ENCODE measurements around the gene SORCS2.

Gene SORCS2

DNA sequence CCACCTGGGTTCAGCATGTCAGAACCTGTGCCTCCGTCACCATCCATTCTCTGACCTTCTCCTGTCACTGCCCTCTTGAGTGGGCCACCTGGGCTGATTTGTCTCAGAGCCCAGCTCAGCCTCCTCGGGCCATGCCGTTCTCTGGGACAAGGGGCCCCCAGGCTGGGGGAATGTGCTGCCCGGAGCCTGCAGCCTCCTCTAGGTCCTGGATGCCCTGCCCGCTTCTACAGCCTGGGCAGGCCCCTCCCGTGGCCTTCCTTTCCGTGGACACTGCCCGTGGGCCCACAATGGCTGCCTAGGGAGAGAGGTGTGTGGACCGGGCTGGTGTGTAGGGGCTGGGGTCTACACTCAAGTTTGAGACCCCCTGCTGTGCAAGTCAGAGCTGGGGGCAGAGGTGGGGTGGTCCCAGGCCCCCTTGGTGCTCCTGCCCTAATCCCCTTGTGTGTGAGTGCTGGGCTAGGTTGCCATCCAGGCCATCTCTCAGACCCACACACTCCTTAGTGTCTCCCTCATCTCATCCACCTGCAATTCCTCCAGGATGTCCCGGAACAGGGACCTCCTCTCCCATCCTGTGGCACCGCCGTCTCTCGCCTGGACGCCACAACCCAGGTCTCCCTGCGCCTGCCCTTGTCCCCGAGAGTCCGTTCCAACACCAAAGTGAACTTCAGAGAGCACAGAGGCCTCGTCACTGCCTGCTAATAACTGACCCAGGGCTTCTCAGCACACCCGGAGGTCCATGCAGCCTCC lies 230.0 kb downstream of the SORCS2 start:
- no peak for DNase-seq

GRCh38 chr4:7422898-7423180 lies 230.5 kb downstream of the SORCS2 start:
- no peak for DNase-seq

DNA sequence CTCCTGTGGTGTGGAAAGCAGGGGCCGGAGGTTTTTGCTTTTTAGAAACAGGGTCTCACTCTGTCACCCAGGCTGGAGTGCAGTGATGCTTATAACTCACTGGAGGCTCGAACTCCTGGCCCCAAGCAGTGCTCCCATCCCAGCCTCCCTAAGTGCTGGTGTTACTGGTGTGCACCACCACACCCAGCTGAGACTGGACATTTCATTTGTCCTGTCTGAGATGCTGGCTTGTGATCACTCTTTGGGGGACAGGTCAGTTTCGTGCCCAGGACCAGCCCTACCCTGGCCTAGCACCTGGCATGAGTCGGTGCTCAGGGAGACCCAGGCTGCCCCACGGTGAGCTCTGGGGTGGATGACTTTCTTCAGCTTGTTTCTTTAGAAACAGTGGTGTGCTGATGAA lies 231.1 kb downstream of the SORCS2 start:
- no peak for DNase-seq

GRCh38 chr4:7423801-7424552 lies 231.6 kb downstream of the SORCS2 start:
- DNase-seq: no peak

GRCh38 chr4:7424553-7425111 lies 232.3 kb downstream of the SORCS2 start:
- no peak for DNase-seq

DNA sequence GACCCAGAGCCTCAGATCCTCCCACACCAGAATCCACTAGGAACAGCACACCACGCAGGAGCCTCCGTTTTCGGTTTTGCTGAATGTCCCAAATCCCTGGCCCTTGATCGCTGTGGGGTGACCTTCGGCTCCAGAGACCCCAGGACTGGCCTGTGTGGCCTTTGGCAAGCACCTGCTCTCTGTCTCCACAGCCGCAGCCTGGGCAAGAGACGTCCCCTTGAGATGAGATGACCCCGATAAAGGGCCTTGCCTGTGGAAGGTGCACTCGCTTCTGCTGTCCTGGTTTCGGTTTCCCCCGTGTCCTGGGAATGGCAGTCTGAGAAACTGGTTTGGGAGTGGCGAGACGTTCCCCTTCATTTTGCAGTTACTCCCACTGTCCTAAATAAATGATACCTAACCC lies 232.8 kb downstream of the SORCS2 start:
- no peak for DNase-seq

- DNase-seq: no peak
Measured at GRCh38 chr4:7425591-7426468, 233.5 kb downstream of the SORCS2 start.

DNA sequence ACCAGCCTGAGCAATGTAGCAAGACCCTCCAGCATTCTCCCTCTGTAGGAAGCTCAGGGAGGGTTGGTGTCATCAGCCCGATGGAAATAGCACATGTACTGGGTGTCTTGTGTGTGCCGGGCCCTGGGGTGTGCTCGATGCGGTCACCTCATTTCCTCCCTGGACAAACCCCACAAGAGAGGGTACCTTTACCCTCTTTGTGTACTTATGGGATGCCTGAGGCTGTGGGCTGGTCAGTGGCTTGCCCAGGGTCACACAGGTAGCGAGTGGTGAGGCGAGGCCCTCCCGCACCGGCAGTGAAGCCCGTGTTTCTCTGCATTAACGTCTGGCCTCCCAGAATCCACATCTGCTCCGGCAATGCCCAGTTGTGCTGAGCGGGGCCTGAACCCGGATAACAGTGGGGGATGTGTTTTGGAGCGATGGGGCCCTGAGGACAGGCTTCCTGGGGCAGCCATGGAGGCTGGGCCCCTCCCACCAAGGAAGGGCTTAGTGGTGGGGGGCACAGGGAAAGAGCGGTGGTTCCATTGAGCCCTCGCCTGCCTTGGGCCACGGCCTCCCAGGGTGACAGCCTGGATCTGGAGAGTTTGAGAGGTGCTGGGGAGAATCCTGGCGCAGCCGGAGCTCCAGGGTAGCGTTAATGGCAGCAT lies 234.3 kb downstream of the SORCS2 start:
- DNase-seq: no peak

DNA sequence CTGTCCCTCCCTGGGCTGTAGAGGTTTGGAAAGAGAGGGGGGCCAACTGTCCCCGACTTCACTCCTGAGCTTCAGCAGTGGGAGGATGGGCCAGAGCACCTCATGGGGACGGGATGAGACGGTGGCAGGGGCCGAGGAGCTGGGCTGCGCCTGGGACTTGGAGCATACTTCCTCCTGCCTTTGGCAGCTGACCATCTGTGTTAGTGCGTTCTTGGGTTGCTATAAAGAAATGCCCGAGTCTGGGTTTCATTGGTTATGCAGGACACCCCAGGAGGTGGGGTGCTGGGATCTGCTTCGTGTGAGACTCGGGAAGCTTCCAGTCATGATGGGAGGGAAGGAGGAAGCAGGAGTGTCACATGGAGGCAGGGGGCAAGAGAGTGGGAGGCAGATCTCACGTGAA lies 235.0 kb downstream of the SORCS2 start:
- no peak for DNase-seq

GRCh38 chr4:7427831-7428260 lies 235.5 kb downstream of the SORCS2 start:
- DNase-seq: no peak

- no peak for DNase-seq
Measured at GRCh38 chr4:7428261-7429068, 236.1 kb downstream of the SORCS2 start.

GRCh38 chr4:7429069-7429416 lies 236.7 kb downstream of the SORCS2 start:
- no peak for DNase-seq

- no peak for DNase-seq
Measured at GRCh38 chr4:7429601-7430078, 237.3 kb downstream of the SORCS2 start.

DNA sequence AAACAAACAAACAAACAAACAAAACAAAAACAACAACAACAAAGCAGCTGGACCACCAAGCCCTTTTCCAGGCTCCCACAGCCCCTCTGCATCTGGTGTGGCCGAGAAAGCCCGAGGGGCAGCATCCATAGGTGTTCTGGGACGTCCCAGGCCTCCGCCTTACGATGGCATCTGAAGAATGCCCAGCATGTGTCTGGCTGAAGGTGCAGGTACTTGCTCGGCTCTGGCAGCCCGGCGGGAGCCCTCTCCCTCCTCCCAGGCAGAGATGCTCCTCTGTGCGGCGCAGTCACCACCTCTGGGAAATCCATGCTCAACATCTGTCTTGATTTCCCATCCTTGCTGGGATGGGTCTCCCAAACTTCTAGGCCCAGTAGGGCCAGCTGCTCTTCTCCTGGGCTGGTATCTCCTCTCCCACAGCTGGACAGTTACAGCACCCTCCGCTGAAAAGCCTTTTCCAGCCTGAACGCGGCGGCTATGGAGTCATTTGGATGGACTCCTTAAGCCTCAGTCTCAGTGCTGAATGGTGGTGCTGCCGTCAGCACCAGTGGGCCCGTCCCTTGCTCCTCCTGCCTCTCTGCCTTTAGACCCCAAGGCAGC lies 238.1 kb downstream of the SORCS2 start:
- no peak for DNase-seq

GRCh38 chr4:7430965-7431695 lies 238.8 kb downstream of the SORCS2 start:
- no peak for DNase-seq

DNA sequence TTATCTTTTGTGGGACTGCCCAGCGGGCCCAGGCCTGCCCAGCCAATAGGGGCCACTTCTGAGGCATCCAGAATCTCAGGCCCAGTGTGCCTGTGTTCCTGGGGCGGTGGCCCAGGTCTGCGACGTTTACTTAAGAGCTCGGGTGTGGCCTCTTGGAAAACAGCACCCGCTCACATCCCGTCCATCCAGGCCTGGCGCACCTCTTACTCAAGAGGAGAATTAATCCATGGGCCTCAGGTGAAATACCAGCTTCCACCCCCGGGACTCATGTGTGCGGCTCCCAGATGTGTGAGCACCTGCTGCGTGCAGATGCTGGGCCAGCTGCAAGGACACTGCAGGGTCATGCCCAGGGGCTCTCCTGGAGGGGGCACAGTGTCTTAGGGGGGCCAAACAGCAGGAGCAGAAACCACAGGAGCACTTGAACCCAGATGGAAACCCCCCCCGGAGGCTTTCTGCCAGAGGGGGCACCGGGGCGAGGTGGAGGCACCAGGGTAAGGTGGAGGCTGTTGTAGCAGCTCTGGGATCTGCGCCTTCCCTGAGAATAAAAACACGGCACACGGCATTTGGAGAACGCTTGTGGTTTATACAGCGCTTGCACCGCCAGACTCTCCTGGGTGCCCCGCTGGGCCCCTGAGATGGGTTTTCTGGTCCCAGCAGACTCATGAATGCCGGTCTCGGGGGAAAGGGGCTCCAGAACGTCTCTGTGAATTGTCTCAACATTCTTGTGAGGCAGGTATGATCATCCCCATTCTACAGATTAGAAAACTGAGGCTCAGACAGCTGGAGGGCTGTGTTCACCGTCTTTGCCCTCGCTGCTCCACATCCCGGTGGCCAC lies 239.6 kb downstream of the SORCS2 start:
- no peak for DNase-seq

DNA sequence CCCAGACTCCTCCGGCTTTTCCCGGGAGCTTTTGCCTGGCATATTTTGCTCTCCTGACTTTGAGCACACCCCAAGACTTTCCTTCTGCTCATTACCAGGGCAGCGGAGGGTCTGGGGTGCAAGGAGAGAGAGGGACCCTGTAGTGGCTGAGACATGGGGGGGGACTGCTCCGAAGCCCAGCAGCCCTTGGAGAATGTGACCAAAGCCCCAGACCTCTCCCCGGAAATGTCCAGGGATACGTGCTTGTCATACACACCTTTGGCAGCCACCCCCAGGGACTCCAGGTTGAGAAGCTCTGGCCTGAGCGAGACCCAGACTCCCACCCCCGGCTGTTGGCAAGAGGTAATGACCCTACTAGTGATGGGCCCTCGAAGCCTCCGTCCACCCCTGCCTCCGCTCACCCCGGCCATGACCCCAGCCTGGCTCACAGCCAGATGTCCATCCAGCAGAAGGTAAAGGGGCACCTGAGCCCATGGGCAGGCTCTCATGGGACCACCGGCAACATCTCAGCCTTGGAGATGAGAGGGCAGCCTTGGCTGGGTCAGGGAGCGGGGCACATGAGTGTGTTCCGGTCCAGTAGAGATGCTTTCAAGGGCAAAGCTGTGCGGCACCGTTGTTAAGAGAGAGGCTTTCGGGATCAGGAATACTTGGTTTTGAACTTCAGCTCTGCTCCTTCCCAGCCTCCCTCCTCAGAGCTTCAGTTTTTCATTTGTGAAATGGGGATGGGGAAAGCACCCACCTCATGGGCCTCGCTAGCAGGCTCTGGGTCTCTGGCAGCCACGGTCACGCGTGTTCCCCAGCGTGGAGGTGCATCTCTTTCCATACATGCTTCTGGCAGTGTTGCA lies 240.4 kb downstream of the SORCS2 start:
- DNase-seq: no peak

DNA sequence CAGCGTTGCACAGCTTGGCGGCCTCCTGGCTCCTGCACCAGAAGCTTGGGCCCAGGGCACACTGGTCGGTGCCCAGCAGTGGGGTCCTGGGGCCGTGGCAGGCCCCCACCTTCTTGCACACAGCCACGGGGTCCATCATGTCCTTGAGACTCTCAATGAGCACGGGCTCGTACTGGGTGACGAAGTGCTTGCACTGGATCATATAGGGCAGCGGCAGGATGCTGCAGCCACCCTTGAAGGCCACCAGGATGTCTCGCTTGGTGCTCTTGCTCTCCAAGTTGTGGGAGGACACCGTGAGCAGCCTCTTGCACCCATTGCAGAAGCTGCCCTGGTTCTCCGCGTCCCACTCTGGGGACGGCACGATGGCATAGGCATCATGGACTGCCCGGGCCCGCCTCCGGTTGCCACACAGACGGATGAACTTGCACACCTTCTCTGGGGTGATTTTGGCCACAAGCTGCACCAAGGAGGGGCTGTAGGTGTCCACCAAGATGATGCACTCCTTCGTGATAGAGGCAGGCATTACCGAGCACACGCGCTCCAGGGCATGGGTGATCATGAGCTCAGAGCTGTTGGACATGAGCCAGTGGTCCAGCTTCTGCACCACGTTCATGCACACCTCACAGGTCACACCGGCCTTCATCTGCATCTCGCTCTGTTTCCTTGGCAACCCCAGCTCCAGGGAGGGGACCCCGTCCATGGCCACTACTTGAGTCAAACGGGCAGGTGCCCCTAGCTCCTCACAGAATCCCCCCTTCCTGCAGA lies 241.2 kb downstream of the SORCS2 start:
- no peak for DNase-seq
